HG03025 (cell line): Measurements from ENCODE around the gene CDK14.

Experiments used
- ATAC-seq: cut with Tn5 transposase; IDR thresholded peaks from one replicate; pipeline ENCODE4 v1.9.1; 2021; ENCODE audit warnings: mild to moderate bottlenecking, moderate library complexity; ENCODE audit not compliant: unreplicated experiment, low FRiP score

CDK14 gene

DNA sequence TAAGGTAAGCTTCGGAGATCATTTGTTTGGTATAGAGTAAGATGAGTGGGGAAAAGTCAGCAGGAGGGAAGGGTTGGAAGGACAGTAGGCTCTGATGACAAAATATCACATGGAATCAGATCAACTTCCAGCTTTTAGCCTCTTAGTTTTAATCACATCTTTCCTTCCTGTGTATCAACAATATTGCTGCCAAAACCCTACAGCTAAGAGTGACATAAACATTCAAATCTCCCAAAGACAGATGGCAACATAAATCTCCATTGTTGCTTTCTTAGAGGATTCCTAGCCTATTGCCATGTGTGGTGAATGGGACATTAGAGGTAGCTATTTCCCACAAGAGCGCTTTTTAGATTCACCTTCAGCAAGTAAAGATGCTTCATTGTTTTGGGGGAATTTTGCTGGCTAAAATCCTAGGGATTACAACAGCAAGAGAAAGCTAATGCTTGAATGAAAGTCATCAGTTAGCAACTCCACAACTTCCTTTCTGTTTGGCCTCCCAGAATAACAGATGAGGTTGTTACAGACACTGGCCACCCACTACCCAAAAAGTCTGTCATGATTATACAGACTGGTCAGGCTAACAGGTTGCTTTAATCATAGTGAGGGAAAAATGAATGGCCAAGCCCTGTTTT lies 632.9 kb downstream of the CDK14 start:
- no peak for ATAC-seq

DNA sequence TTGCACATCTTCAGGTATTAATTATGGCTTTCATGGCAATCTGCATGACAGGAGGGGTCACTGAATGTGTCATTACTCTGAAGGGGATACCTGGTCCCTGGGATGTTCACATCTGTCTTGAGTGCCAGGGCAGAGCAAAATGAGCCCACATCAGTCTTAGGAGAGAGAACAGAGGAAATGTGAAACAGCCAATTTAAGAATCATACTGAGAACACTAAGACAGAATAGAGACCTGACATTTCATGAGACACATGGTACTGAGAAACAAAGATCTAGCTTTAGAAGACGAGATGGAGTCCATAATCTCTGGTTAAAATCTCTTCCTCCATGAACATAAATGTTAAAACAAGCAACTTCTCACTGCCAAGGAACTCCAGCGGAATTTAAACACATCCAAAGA lies 634.0 kb downstream of the CDK14 start:
- no peak for ATAC-seq

DNA sequence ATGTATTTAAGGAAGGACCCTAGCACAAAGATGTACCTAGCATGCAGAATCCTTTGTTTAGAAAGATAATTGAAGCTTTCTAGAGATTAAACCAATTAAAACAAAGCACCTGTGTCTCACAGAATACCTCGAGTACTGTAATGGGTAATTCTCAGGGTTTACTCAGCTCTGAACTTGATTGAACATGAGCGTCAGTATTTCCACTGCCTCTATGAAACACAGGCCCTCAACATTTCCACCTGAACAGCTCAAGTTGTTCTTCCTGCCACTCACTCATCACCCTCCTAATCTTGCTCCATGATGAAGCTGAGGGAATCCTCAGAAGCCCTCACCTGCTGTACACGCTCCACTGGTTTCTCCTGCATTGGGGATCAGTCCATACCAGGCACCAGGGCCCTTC lies 634.4 kb downstream of the CDK14 start:
- no peak for ATAC-seq

DNA sequence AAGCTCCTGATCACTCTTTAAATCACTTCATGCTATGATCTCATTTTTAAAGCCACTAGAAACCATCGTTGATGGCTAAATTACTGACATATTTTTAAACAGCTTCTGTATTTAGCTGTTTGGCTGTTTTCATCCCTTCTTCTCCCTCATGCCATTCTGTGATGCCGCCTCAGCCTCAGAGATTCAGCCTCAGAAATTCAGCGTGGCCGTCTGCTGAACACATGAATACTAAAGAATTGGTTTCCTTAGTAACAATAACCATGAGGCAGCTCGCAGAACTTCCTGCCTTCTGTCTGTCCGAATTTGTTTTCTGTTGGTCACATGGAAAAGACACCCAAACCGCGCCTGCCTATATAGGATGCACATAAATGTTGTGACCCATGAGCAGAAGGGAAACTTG lies 637.1 kb downstream of the CDK14 start:
- ATAC-seq = no peak

DNA sequence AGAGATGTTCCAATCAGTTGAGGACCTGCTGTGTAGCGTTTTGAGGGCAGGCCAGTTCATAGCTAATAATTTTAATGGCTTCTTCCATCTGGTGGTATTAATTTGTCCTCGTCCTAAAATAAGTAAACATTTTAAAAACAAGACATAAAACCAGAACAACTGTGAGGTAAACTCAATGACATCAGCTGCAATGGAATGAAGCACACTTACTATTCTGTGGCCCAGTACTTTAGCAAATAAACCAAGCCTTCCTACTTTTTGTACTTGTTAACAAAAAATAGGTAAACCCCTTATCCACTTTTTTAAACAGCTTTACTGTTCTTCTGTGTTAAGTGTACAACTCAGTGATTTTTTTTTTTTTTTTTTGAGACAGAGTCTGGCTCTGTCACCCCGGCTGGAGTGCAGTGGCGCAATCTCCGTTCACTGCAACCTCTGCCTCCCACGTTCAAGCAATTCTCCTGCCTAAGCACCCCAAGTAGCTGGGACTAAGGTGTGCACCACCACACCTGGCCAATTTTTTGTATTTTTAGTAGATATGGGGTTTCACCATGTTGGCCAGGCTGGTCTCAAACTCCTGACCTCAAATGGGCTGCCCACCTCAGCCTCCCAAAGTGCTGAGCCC lies 639.2 kb downstream of the CDK14 start:
- ATAC-seq = no peak

DNA sequence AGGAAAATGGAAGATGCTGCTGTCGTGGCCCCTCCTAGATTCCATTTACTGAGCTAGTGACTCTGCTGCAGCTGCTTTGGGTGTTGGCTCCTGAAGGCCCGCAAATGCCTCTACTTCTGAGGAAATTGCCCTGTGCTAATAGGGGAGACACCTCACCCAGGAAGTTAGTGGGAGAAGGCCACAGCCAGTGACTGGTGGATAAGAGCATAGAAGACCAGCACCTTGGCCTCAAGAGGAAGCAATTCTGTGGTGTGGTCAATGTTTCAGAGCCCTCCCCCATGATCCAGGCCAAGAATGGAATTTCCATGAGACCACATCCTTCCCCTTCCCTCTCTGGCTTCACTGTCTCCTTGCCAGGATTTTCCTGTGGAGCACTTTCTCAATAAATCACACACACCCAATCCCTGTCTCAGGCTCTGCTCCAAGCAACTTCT lies 643.1 kb downstream of the CDK14 start:
- no peak for ATAC-seq

DNA sequence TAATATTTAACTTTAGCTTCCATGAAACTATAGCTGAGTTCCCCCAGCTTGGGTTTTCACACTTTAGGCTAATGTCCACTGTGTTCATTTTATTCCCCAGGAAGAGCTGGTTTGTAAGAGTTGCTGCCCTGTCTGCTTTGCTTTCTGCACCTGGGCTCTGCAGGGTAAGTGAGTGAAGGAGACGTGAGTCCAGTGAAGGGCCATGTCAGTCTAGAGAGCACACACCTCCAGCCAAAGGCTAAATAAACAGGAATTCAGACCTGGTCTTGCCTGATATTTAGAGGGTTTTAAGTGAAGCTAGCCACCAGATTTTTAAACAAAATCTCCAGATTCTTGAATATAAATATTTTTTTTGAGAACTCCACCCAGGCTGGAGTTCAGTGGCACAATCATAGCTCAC lies 643.7 kb downstream of the CDK14 start:
- no peak for ATAC-seq

DNA sequence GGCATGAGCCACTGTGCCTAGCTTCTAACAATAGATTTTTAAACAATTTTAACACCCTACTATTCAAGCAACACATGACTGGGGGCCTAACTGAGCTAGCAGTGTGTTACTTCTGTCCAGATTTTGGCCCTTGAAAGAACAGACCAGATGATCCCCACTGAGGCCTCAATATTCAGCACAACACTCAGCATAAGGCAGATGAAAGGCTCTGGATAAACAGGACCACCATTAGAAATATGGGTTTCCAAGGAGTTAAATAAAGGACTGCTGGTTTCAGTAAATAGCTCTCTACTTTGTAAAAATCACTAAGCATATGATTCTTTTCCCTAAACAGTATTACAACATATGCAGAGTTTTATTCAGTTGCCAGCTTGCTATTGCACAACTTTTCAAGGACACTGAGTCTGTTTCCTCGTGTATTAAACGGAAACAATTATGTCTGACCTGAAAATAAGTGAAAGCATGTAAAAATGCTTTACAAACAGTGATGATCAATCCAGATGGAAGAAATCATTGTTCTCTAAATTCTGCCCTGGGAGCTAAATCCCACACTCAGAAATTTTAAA lies 644.3 kb downstream of the CDK14 start:
- no peak for ATAC-seq

DNA sequence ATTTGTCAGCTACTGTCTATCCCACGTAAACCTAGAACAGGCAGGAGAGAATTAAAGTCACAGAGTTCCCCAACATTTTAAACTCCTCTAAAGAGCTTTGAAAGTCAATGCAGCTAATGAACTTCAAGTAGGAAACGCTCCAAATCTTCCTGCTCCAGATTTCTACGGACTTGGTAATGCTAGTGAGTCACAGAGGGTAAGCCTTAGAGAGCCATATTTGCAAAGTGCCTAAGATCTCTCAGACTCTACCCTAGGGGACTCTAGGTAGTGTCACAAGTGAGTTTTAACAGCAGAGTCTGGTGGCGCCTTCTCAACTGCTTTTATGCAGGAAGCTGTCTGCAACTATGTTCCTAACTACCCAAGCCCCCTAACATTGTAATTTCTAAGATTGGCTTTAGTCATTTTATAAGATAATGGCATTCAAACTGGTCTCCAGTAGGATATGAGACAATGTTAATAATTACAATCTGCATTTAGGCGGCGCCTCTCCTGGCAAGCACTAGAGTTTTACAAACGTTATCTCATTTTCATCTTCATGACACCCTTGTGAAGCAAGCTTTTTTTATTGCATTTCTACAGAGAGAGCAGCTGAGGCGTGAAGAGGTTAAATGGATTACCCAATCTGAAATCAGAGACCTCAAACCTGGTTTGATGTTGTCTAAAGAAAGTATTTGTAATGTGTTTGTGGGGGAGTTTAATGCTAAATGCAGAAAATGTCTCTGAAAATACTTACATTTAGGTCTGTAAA lies 646.1 kb downstream of the CDK14 start:
- ATAC-seq = no peak

DNA sequence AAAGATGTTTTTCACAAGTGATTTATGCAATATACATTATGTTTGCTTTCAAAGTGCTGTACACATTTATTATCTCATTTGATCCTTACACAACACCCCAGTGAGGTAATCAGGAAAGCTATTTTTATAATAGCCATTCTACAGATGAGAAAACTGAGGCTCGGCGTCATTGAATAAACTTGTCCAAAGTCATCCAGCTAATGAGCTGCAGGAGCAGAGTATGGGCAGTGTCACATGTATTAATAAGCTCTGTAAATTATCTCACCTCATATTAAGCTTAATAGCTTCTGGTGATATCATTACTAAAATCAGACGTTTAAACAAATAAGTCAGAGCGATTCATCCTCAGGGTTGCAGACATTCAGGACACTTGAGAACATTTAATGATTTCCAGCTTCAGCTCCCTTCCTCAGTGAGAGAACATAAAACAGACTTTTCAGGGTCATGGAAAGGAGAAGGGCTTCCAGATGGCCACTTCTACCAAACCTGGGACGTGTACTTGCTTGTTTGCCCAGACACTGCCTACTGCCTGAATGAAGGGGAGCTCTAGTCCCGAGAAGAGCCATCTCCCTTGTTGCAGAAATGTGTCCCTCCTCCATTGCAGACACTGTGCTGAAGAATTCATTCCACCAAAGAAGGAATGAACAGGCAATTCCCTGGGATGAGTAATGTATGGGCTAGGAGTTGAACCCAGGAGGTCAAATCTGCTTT lies 647.6 kb downstream of the CDK14 start:
- no peak for ATAC-seq

DNA sequence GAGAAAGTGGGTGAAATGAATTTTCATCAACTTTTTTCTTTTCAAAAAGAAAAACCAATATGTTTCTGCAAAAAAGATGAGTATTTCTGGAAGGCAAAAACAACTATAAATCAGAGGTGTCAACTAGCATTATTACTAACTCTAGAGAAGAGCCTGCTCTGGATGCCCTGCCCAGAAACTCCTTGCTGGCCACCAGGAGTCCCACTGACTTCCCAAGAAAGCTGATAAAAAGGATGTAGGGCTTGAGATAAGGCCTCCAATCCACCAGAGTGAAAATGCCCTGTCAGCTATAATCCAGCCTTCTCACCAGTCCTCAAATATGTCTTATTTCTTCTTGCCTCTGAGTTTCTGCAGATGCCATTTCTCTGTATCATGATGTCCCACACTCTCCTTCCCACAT lies 651.4 kb downstream of the CDK14 start:
- ATAC-seq = no peak

DNA sequence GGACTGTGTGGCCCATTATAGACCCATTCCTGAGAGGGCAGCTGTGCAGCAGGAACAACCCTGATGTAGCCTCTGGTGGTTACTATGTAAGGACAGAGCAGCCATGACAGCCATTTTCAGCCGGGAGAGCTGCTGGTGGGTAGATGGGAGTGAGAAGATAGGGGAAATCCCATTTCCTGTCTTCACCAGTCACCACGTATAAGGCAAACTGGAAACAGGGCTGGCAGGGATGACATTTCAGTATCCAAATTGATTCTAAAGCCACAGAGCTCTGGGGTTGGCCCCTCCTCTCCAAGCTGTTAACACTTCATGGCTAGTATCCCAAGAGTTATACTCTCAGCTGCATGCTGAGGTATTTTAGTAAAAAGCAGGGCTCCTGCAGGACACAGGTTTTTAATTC lies 652.9 kb downstream of the CDK14 start:
- no peak for ATAC-seq

DNA sequence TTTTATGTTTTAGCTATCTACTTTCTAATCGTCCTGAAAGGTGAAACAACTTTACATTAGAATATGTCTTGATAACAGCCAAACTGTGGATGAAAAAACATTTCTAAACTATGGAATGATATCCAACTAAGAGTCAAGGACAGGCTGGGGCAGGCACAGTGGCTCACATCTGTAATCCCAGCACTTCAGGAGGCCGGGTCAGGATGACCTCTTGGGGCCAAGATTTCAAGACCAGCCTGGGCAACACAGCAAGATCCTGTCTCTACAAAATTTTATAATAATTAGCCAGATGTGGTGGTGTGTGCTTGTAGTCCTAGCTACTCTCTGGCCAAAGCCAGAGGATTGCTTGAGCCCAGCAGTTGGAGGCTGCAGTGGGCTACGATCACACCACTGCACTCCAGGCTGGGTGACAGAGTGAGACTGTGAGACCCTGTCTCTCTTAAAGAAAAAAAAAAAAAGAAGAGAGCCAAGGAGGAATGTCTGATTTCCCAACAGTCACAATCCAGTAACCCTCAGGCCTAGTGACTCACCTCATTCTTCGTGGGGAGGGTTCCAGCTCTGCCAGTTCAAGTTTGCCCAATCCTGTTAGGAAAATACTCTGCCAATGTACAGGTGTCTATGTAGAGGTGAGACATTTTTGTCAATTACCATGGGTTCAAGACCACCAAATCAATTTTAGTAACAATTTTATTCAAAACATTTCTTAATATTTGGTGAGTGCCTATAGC lies 653.5 kb downstream of the CDK14 start:
- ATAC-seq = no peak

DNA sequence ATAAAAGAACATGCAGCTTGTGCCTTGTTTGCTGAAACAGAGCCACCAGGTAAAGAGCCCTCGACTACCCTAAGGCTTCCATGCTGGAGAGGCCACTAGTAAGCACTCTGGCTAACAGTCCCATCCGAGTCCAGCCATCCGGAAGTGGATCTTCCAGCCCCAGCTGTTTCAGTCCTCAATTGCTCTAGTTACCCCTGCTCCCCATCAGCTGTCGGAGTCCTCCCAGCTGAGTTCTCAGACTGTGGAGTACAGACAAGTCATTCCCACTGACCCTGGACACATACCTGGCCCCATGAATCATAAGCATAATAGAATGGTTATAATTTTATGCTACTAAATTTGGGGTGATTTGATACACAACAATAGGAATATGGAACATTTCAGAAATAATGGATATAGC lies 654.6 kb downstream of the CDK14 start:
- ATAC-seq = no peak

DNA sequence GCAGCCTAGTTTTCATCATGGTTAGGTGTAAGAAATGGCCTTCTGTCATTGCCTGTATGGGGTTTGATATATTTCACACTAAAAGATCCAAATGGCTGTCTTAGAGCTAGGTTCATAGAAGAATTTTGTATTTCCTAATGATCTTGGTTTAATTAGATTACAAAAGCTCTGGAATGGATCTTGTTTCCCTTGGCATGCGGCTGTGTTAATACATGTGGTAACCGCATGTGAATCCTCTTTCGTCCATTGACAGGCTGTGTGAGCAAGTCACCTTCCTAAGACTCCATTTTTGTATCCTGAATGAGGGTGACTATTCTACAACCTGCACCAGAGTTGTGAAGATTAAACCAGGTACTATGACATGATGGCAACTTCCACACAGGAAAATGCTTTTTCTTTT lies 655.8 kb downstream of the CDK14 start:
- no peak for ATAC-seq
